ENCODE measurements around the gene DIO3.

- TF ChIP-seq TAF1 (IDR thresholded peaks at IDR 0.05; ENCODE audit: borderline replicate concordance, insufficient read depth, low read length) (no peak), POLR2AphosphoS5 (IDR thresholded peaks at IDR 0.05; ENCODE audit: low read depth, low read length) (no peak), REST (IDR thresholded peaks at IDR 0.05; ENCODE audit: insufficient read depth in 1 of 2, low read depth in 2 of 2, low read length in 2 of 2) (no peak), SIN3A (IDR thresholded peaks at IDR 0.05; ENCODE audit: borderline replicate concordance, insufficient read depth, low read length) (no peak)
These were observed 39.1 kb downstream of the DIO3 start for GRCh38 chr14:101600336-101600890.

All from PFSK-1 (cell line).